Measurements from ENCODE around the gene SBNO2. TPM values are rescaled to one million over a fixed set of nuclear protein-coding genes. Genes with fewer than 3 reads are reported as not detected.
A peak's percentile ranks its signal among the peaks of the same experiment; 100 is the strongest.

The SBNO2 gene
- total RNA-seq, 4 donors from 2014 or later: 22.2 to 49.8 (median 30.9) TPM

DNA sequence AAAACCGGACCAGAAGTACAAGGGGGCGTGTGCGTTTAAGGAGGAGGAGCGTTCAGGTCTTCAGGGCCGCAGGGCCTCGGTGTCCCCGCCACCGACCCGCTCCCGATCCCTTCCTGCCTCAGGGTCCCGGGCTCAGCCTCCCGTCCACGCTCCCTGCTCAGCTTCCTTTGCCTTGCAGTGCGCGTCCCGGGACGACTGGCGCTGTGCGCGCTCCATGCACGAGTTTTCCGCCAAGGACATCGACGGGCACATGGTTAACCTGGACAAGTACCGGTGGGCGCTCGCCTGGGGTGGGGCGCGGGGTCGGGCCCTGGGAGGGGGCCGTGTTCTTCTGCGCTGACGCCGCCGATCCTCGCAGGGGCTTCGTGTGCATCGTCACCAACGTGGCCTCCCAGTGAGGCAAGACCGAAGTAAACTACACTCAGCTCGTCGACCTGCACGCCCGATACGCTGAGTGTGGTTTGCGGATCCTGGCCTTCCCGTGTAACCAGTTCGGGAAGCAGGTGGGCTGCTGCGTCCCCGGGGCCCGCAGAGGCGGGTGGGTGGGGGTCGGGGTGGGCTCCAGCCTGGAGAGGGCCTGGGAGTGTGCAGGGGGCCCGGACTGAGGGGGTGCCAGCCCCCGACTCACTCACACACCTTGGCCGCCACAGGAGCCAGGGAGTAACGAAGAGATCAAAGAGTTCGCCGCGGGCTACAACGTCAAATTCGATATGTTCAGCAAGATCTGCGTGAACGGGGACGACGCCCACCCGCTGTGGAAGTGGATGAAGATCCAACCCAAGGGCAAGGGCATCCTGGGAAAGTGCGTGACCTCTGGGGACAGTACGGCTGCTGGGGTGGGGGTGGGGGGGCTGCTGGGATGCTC, 68.8 kb downstream of the SBNO2 start:
- H3K36me3 ChIP-seq: peaks cover 0 to 22% of the 10 kb centered on the region in 2 donors
- in situ Hi-C loops (cut with MboI; ENCODE audit: low sequenced_read_pairs in 4 of 4) (no loop called here), intact Hi-C loops (cut with DNase I; ENCODE audit: low total_unique reads) (loop anchor here (2.0 to 10.0 kb wide), 2 partner anchors 136 to 960 kb away; partner anchors contain the start of gene ATP5F1D)
- peaks cover 34 to 38% of the 10 kb centered on the region in 2 donors for H3K4me1 ChIP-seq
- TF ChIP-seq POLR2A (IDR thresholded peaks at IDR 0.05): no peak
- ATAC-seq (no peak), DNase-seq (no peak)
- H3K4me3 ChIP-seq: peak overlapping the region; percentile 69 to 98 (median 83)
- H3K27me3 ChIP-seq: no peaks in the 10 kb centered on the region
- H3K9me3 ChIP-seq: no peaks in the 10 kb centered on the region
- peak overlapping the region; percentile 95 to 100 (median 98) for H3K27ac ChIP-seq

DNA sequence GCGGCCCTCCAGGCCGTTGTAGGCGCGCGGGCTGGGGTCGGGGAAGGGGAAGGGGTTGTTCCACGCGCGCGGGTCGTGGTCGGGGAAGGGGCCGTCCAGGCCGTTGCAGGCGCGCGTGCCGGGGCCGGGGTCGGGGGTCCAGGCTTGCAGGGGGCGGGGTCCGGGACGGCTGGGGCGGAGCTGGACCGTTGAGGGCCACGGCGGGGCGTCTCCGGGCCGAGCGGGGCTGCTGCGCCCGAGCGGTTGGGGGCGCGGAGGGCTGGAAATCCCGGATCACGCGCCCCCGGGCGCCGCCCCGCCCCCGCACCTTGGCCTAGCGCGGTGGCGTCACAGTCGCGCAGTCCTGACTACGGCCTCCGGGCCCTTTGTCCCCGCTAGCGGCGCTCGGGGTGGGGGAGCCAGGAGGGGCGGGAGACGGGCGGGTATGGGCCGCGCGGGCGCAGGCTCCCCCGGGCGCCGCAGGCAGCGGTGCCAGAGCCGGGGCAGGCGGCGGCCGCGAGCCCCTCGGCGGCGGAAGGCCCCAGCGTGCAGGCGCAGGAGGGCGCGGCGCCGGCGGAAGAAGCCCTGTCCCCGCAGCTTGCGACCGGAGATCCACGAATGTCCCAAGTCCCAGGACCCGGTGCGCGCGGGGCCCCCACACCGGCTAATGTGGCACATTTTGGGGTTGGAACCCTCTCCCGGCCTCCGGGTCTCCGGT, 69.6 kb downstream of the SBNO2 start:
- H3K27ac ChIP-seq: peak overlapping the region; percentile 95 to 100 (median 98)
- H3K4me3 ChIP-seq: peak overlapping the region; percentile 69 to 98 (median 83)
- TF ChIP-seq POLR2A (IDR thresholded peaks at IDR 0.05): peak in 1 of 2 donors; percentile 11
- TF ChIP-seq, protein P1, sequence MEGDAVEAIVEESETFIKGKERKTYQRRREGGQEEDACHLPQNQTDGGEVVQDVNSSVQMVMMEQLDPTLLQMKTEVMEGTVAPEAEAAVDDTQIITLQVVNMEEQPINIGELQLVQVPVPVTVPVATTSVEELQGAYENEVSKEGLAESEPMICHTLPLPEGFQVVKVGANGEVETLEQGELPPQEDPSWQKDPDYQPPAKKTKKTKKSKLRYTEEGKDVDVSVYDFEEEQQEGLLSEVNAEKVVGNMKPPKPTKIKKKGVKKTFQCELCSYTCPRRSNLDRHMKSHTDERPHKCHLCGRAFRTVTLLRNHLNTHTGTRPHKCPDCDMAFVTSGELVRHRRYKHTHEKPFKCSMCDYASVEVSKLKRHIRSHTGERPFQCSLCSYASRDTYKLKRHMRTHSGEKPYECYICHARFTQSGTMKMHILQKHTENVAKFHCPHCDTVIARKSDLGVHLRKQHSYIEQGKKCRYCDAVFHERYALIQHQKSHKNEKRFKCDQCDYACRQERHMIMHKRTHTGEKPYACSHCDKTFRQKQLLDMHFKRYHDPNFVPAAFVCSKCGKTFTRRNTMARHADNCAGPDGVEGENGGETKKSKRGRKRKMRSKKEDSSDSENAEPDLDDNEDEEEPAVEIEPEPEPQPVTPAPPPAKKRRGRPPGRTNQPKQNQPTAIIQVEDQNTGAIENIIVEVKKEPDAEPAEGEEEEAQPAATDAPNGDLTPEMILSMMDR (IDR thresholded peaks at IDR 0.05 in 4 of 5, conservative IDR thresholded peaks at IDR 0.05 in 1 of 5): peak in 2 of 5 experiments; percentile 17 to 23
- peaks cover 0 to 22% of the 10 kb centered on the region in 2 donors for H3K36me3 ChIP-seq
- H3K4me1 ChIP-seq: peaks cover 36 to 41% of the 10 kb centered on the region in 2 donors
- peak; percentile 38 to 39 for ATAC-seq
- intact Hi-C loops (cut with DNase I; ENCODE audit: low total_unique reads) (loop anchor here (2.0 to 10.0 kb wide), 4 partner anchors 53 to 960 kb away; partner anchors contain the start of genes ATP5F1D, RNU6-2 and TMEM259), in situ Hi-C loops (cut with MboI; ENCODE audit: low sequenced_read_pairs in 4 of 4) (no loop called here)
- H3K9me3 ChIP-seq: no peaks in the 10 kb centered on the region
- H3K27me3 ChIP-seq: no peaks in the 10 kb centered on the region
- DNase-seq: peak; percentile 64 to 81

DNA sequence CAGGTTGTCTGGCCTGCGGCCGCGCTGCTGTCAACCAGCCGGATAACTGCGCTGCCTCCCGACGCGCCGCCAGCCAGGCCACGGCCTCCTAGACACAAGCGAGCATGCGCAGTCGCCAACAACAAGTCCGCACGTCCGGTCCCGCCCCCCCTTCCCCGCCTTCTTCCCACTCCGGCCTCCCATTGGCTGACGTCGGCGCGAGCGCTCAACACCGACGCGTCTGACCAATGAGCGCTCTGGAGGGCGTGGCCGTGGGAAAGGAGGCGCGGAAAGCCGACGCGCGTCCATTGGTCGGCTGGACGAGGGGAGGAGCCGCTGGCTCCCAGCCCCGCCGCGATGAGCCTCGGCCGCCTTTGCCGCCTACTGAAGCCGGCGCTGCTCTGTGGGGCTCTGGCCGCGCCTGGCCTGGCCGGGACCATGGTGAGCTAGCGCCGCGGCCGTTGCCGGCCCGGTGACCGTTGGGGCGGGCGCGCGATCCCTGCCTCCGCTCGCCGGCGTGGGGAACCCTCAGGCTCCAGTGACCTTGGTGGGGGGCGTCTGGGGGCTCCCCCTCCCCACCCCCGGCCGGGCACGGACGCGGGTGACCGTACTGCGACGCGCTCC, 70.3 kb downstream of the SBNO2 start, which contains the start of gene GPX4:
TSS of gene GPX4 (plus strand) at position 287 of the 603 bp plus-strand sequence. CDS start at position 337, 50 bp downstream.
- H3K4me3 ChIP-seq: peak within 1 kb of the TSS; percentile 69 to 98 (median 83)
- H3K36me3 ChIP-seq: peaks cover 0 to 19% of the 10 kb centered on the region in 2 donors
- ATAC-seq (peak; percentile 68 to 73), DNase-seq (peak; percentile 99)
- H3K27me3 ChIP-seq: no peaks in the 10 kb centered on the region
- TF ChIP-seq POLR2A (IDR thresholded peaks at IDR 0.05): peak; percentile 92 to 99
- TF ChIP-seq, protein P1 (IDR thresholded peaks at IDR 0.05 in 4 of 5, conservative IDR thresholded peaks at IDR 0.05 in 1 of 5): no peak
- H3K9me3 ChIP-seq: no peaks in the 10 kb centered on the region
- peaks cover 42 to 47% of the 10 kb centered on the region in 2 donors for H3K4me1 ChIP-seq
- intact Hi-C loops (cut with DNase I; ENCODE audit: low total_unique reads): loop anchor here (2.0 to 10.0 kb wide), 5 partner anchors 53 to 961 kb away; partner anchors contain the start of genes ABCA7, ATP5F1D, RNU6-2 and TMEM259
- in situ Hi-C loops (cut with MboI; ENCODE audit: low sequenced_read_pairs in 4 of 4): no loop called here
- H3K27ac ChIP-seq: peak within 1 kb of the TSS; percentile 95 to 100 (median 98)

DNA sequence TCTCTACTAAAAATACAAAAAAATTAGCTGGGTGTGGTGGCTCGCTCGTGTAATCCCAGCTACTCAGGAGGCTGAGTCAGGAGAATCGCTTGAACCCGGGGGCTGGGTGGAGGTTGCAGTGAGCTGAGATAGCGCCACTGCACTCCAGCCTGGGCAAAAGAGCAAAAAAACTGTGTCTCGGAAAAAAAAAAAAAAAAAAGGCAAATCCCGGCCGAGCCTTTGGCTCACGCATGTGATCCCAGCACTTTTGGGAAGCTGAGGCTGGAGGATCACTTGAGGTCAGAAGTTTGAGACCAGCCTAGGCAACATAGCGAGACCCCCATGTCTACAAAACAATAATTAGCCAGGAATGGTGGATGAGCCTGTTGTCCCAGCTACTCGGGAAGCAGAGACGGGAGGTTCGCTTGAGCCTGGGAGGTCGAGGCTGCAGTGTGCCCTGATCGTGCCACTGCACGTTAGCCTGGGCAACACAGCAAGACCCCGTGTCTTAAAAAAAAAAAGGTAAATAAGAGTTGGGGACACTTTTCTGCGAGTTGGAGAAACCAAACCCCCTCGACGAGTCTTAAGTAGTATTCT, 70.8 kb downstream of the SBNO2 start:
- DNase-seq (no peak), ATAC-seq (peak; percentile 0)
- no peak for TF ChIP-seq POLR2A (IDR thresholded peaks at IDR 0.05)
- TF ChIP-seq, protein P1 (IDR thresholded peaks at IDR 0.05 in 4 of 5, conservative IDR thresholded peaks at IDR 0.05 in 1 of 5): no peak
- H3K36me3 ChIP-seq: peaks cover 0 to 17% of the 10 kb centered on the region in 2 donors
- H3K9me3 ChIP-seq: no peaks in the 10 kb centered on the region
- H3K27ac ChIP-seq: peak overlapping the region; percentile 95 to 100 (median 98)
- peaks cover 42 to 47% of the 10 kb centered on the region in 2 donors for H3K4me1 ChIP-seq
- intact Hi-C loops (cut with DNase I; ENCODE audit: low total_unique reads) (loop anchor here (2.0 to 10.0 kb wide), 4 partner anchors 54 to 962 kb away; partner anchors contain the start of genes ABCA7, RNU6-2 and TMEM259), in situ Hi-C loops (cut with MboI; ENCODE audit: low sequenced_read_pairs in 4 of 4) (no loop called here)
- H3K4me3 ChIP-seq: peak overlapping the region; percentile 39 to 69 (median 52)
- H3K27me3 ChIP-seq: no peaks in the 10 kb centered on the region
